ENCODE measurements around the gene MKLN1.

MKLN1 gene

GRCh38 chr7:131527456-131527855 lies 199.8 kb downstream of the MKLN1 start:
- no peak for DNase-seq

- no peak for DNase-seq
Observed at GRCh38 chr7:131529179-131529578, 201.5 kb downstream of the MKLN1 start.

GRCh38 chr7:131529617-131530016 lies 201.9 kb downstream of the MKLN1 start:
- DNase-seq = no peak

GRCh38 chr7:131530137-131530536 lies 202.5 kb downstream of the MKLN1 start:
- DNase-seq = no peak

- no peak for DNase-seq
Observed at GRCh38 chr7:131532570-131533091, 205.0 kb downstream of the MKLN1 start.

- no peak for DNase-seq
Observed at GRCh38 chr7:131533151-131533559, 205.5 kb downstream of the MKLN1 start.

GRCh38 chr7:131533566-131534561 lies 206.2 kb downstream of the MKLN1 start:
- DNase-seq = no peak

- no peak for DNase-seq
Observed at GRCh38 chr7:131536361-131536849, 208.7 kb downstream of the MKLN1 start.

GRCh38 chr7:131537571-131537978 lies 209.9 kb downstream of the MKLN1 start:
- DNase-seq = no peak

GRCh38 chr7:131538071-131538812 lies 210.6 kb downstream of the MKLN1 start:
- DNase-seq = no peak

GRCh38 chr7:131538813-131539179 lies 211.1 kb downstream of the MKLN1 start:
- no peak for DNase-seq

- DNase-seq = no peak
Observed at GRCh38 chr7:131540491-131541162, 213.0 kb downstream of the MKLN1 start.

- DNase-seq = no peak
Observed at GRCh38 chr7:131543298-131543697, 215.6 kb downstream of the MKLN1 start.

GRCh38 chr7:131544021-131544420 lies 216.3 kb downstream of the MKLN1 start:
- DNase-seq = no peak

GRCh38 chr7:131544449-131545301 lies 217.0 kb downstream of the MKLN1 start:
- DNase-seq = no peak

GRCh38 chr7:131546126-131546525 lies 218.4 kb downstream of the MKLN1 start:
- no peak for DNase-seq

Data from DMS79 treated with DMSO at 0.1 percent for 48 hours (cell line).